HUES48 (cell line): ENCODE measurements around the gene SLC2A10.

Experiments used
- H3K27ac ChIP-seq: one replicate; pipeline ENCODE4 v1.7.0; 2013; ENCODE audit warnings: low read depth, low read length, inconsistent platforms
- H3K27me3 ChIP-seq: 2 replicates; pipeline ENCODE4 v1.6.1; 2013; ENCODE audit warnings: mild to moderate bottlenecking, low read length; ENCODE audit not compliant: control insufficient read depth, insufficient read depth
- H3K36me3 ChIP-seq: 2 replicates; pipeline ENCODE4 v1.6.1; 2013; ENCODE audit warnings: low read length; ENCODE audit not compliant: control insufficient read depth, insufficient read depth
- H3K4me1 ChIP-seq: 2 replicates; pipeline ENCODE4 v1.6.1; 2013; ENCODE audit warnings: mild to moderate bottlenecking, low read length; ENCODE audit not compliant: control insufficient read depth, insufficient read depth
- H3K4me3 ChIP-seq: 2 replicates; pipeline ENCODE4 v1.5.1; 2013; ENCODE audit warnings: mild to moderate bottlenecking, low read depth, low read length
- H3K9ac ChIP-seq: 2 replicates; pipeline ENCODE4 v1.6.1; 2013; ENCODE audit warnings: mild to moderate bottlenecking, low read depth, low read length, moderate library complexity
- H3K9me3 ChIP-seq: 2 replicates; pipeline ENCODE4 v1.6.1; 2013; ENCODE audit warnings: low read length; ENCODE audit not compliant: control insufficient read depth, insufficient read depth

SLC2A10 gene

GRCh38 chr20:46772901-46773300 lies 63.5 kb downstream of the SLC2A10 start:
- no peaks in the 10 kb centered on the region for H3K36me3 ChIP-seq
- no peaks in the 10 kb centered on the region for H3K27me3 ChIP-seq
- H3K4me1 ChIP-seq = peaks cover 3% of the 10 kb centered on the region; the same call in 1 of the 2 replicates
- H3K4me3 ChIP-seq = no peak overlapping the region
- H3K9me3 ChIP-seq = no peaks in the 10 kb centered on the region
- no peak overlapping the region for H3K9ac ChIP-seq
- no peak overlapping the region for H3K27ac ChIP-seq

GRCh38 chr20:46773680-46774079 lies 64.2 kb downstream of the SLC2A10 start:
- H3K9ac ChIP-seq = no peak overlapping the region
- H3K9me3 ChIP-seq = no peaks in the 10 kb centered on the region
- H3K4me3 ChIP-seq = no peak overlapping the region
- no peak overlapping the region for H3K27ac ChIP-seq
- H3K27me3 ChIP-seq = no peaks in the 10 kb centered on the region
- H3K36me3 ChIP-seq = no peaks in the 10 kb centered on the region
- peaks cover 3% of the 10 kb centered on the region; the same call in 1 of the 2 replicates for H3K4me1 ChIP-seq

- no peak overlapping the region for H3K9ac ChIP-seq
- peaks cover 3% of the 10 kb centered on the region; the same call in 1 of the 2 replicates for H3K4me1 ChIP-seq
- no peak overlapping the region for H3K4me3 ChIP-seq
- no peaks in the 10 kb centered on the region for H3K36me3 ChIP-seq
- H3K9me3 ChIP-seq = no peaks in the 10 kb centered on the region
- no peaks in the 10 kb centered on the region for H3K27me3 ChIP-seq
- H3K27ac ChIP-seq = no peak overlapping the region
Measured at GRCh38 chr20:46774236-46774635, 64.8 kb downstream of the SLC2A10 start.

- Histone ChIP-seq H3K4me1 (peaks cover 3% of the 10 kb centered on the region; the same call in 1 of the 2 replicates), H3K9me3 (no peaks in the 10 kb centered on the region), H3K36me3 (no peaks in the 10 kb centered on the region), H3K9ac (no peak overlapping the region), H3K27me3 (no peaks in the 10 kb centered on the region), H3K4me3 (no peak overlapping the region), H3K27ac (no peak overlapping the region)
Measured at GRCh38 chr20:46774943-46775560, 65.6 kb downstream of the SLC2A10 start.

- no peaks in the 10 kb centered on the region for H3K36me3 ChIP-seq
- H3K27ac ChIP-seq = no peak overlapping the region
- no peak overlapping the region for H3K4me3 ChIP-seq
- H3K4me1 ChIP-seq = peaks cover 3% of the 10 kb centered on the region; the same call in 1 of the 2 replicates
- H3K9ac ChIP-seq = no peak overlapping the region
- H3K27me3 ChIP-seq = no peaks in the 10 kb centered on the region
- H3K9me3 ChIP-seq = no peaks in the 10 kb centered on the region
Measured at GRCh38 chr20:46775806-46776205, 66.4 kb downstream of the SLC2A10 start.

- no peak overlapping the region for H3K27ac ChIP-seq
- peaks cover 3% of the 10 kb centered on the region; the same call in 1 of the 2 replicates for H3K4me1 ChIP-seq
- no peaks in the 10 kb centered on the region for H3K9me3 ChIP-seq
- no peaks in the 10 kb centered on the region for H3K36me3 ChIP-seq
- no peak overlapping the region for H3K4me3 ChIP-seq
- no peak overlapping the region for H3K9ac ChIP-seq
- H3K27me3 ChIP-seq = no peaks in the 10 kb centered on the region
Measured at GRCh38 chr20:46777331-46777730, 67.9 kb downstream of the SLC2A10 start.

GRCh38 chr20:46779831-46780230 lies 70.4 kb downstream of the SLC2A10 start:
- Histone ChIP-seq H3K36me3 (no peaks in the 10 kb centered on the region), H3K4me1 (peaks cover 3% of the 10 kb centered on the region; the same call in 1 of the 2 replicates), H3K4me3 (no peak overlapping the region), H3K9me3 (no peaks in the 10 kb centered on the region), H3K27ac (no peak overlapping the region), H3K27me3 (no peaks in the 10 kb centered on the region), H3K9ac (no peak overlapping the region)

- H3K27me3 ChIP-seq = no peaks in the 10 kb centered on the region
- no peaks in the 10 kb centered on the region for H3K36me3 ChIP-seq
- H3K9me3 ChIP-seq = no peaks in the 10 kb centered on the region
- H3K9ac ChIP-seq = no peak overlapping the region
- no peak overlapping the region for H3K27ac ChIP-seq
- no peaks in the 10 kb centered on the region for H3K4me1 ChIP-seq
- H3K4me3 ChIP-seq = no peak overlapping the region
Measured at GRCh38 chr20:46784436-46785127, 75.1 kb downstream of the SLC2A10 start.
